ENCODE results near the gene KLHL25.

Gene KLHL25

GRCh38 chr15:85723960-85724945 lies 70.5 kb downstream of the KLHL25 start:
- Histone ChIP-seq H3K9ac (ENCODE audit: low read depth, low read length) (no peak overlapping the region), H3K4me3 (ENCODE audit: low read depth, low read length) (no peak overlapping the region), H3K36me3 (ENCODE audit: control insufficient read depth, insufficient read depth, low read length) (peaks cover 78% of the 10 kb centered on the region), H3K4me1 (ENCODE audit: control insufficient read depth, insufficient read depth, low read length) (no peaks in the 10 kb centered on the region), H3K27me3 (ENCODE audit: control insufficient read depth, insufficient read depth, low read length) (no peaks in the 10 kb centered on the region), H3K9me3 (ENCODE audit: control insufficient read depth, insufficient read depth, low read length) (no peaks in the 10 kb centered on the region), H3K27ac (ENCODE audit: low read depth, low read length) (no peak overlapping the region)

GRCh38 chr15:85722374-85723152 lies 72.2 kb downstream of the KLHL25 start:
- no peak overlapping the region for H3K27ac ChIP-seq (ENCODE audit: low read depth, low read length)
- no peaks in the 10 kb centered on the region for H3K4me1 ChIP-seq (ENCODE audit: control insufficient read depth, insufficient read depth, low read length)
- no peak overlapping the region for H3K9ac ChIP-seq (ENCODE audit: low read depth, low read length)
- H3K4me3 ChIP-seq (ENCODE audit: low read depth, low read length) = no peak overlapping the region
- H3K27me3 ChIP-seq (ENCODE audit: control insufficient read depth, insufficient read depth, low read length) = no peaks in the 10 kb centered on the region
- H3K9me3 ChIP-seq (ENCODE audit: control insufficient read depth, insufficient read depth, low read length) = no peaks in the 10 kb centered on the region
- peaks cover 83% of the 10 kb centered on the region for H3K36me3 ChIP-seq (ENCODE audit: control insufficient read depth, insufficient read depth, low read length)

GRCh38 chr15:85718981-85719380 lies 75.7 kb downstream of the KLHL25 start:
- no peaks in the 10 kb centered on the region for H3K9me3 ChIP-seq (ENCODE audit: control insufficient read depth, insufficient read depth, low read length)

GRCh38 chr15:85718271-85718971 lies 76.3 kb downstream of the KLHL25 start:
- Histone ChIP-seq H3K4me1 (ENCODE audit: control insufficient read depth, insufficient read depth, low read length) (no peaks in the 10 kb centered on the region), H3K4me3 (ENCODE audit: low read depth, low read length) (no peak overlapping the region), H3K36me3 (ENCODE audit: control insufficient read depth, insufficient read depth, low read length) (peaks cover 66% of the 10 kb centered on the region), H3K9ac (ENCODE audit: low read depth, low read length) (no peak overlapping the region), H3K9me3 (ENCODE audit: control insufficient read depth, insufficient read depth, low read length) (no peaks in the 10 kb centered on the region), H3K27ac (ENCODE audit: low read depth, low read length) (no peak overlapping the region), H3K27me3 (ENCODE audit: control insufficient read depth, insufficient read depth, low read length) (no peaks in the 10 kb centered on the region)

More at GRCh38 chr15:85718981-85719380, 75.7 kb downstream of the KLHL25 start:
- Histone ChIP-seq H3K27ac (ENCODE audit: low read depth, low read length) (no peak overlapping the region), H3K9ac (ENCODE audit: low read depth, low read length) (no peak overlapping the region), H3K36me3 (ENCODE audit: control insufficient read depth, insufficient read depth, low read length) (peaks cover 71% of the 10 kb centered on the region), H3K4me3 (ENCODE audit: low read depth, low read length) (no peak overlapping the region), H3K27me3 (ENCODE audit: control insufficient read depth, insufficient read depth, low read length) (no peaks in the 10 kb centered on the region), H3K4me1 (ENCODE audit: control insufficient read depth, insufficient read depth, low read length) (no peaks in the 10 kb centered on the region)

- H3K4me1 ChIP-seq (ENCODE audit: control insufficient read depth, insufficient read depth, low read length) = no peaks in the 10 kb centered on the region
- no peak overlapping the region for H3K9ac ChIP-seq (ENCODE audit: low read depth, low read length)
- no peak overlapping the region for H3K4me3 ChIP-seq (ENCODE audit: low read depth, low read length)
- no peak overlapping the region for H3K27ac ChIP-seq (ENCODE audit: low read depth, low read length)
- H3K9me3 ChIP-seq (ENCODE audit: control insufficient read depth, insufficient read depth, low read length) = no peaks in the 10 kb centered on the region
- H3K36me3 ChIP-seq (ENCODE audit: control insufficient read depth, insufficient read depth, low read length) = peaks cover 53% of the 10 kb centered on the region
- no peaks in the 10 kb centered on the region for H3K27me3 ChIP-seq (ENCODE audit: control insufficient read depth, insufficient read depth, low read length)
Observed at GRCh38 chr15:85717212-85717611, 77.5 kb downstream of the KLHL25 start.

GRCh38 chr15:85716261-85716660 lies 78.5 kb downstream of the KLHL25 start:
- H3K36me3 ChIP-seq (ENCODE audit: control insufficient read depth, insufficient read depth, low read length) = peaks cover 48% of the 10 kb centered on the region

GRCh38 chr15:85711580-85712192 lies 83.0 kb downstream of the KLHL25 start:
- Histone ChIP-seq H3K9ac (ENCODE audit: low read depth, low read length) (no peak overlapping the region), H3K27me3 (ENCODE audit: control insufficient read depth, insufficient read depth, low read length) (no peaks in the 10 kb centered on the region), H3K4me1 (ENCODE audit: control insufficient read depth, insufficient read depth, low read length) (0 out of 2 replicates have a peak, but pooled peaks cover 4% of the 10 kb centered on the region), H3K4me3 (ENCODE audit: low read depth, low read length) (no peak overlapping the region), H3K27ac (ENCODE audit: low read depth, low read length) (no peak overlapping the region), H3K36me3 (ENCODE audit: control insufficient read depth, insufficient read depth, low read length) (peaks cover 15% of the 10 kb centered on the region; the same call in 1 of the 2 replicates), H3K9me3 (ENCODE audit: control insufficient read depth, insufficient read depth, low read length) (no peaks in the 10 kb centered on the region)

More at GRCh38 chr15:85716261-85716660, 78.5 kb downstream of the KLHL25 start:
- H3K4me3 ChIP-seq (ENCODE audit: low read depth, low read length) = no peak overlapping the region
- no peak overlapping the region for H3K27ac ChIP-seq (ENCODE audit: low read depth, low read length)
- no peaks in the 10 kb centered on the region for H3K9me3 ChIP-seq (ENCODE audit: control insufficient read depth, insufficient read depth, low read length)
- no peaks in the 10 kb centered on the region for H3K27me3 ChIP-seq (ENCODE audit: control insufficient read depth, insufficient read depth, low read length)
- H3K9ac ChIP-seq (ENCODE audit: low read depth, low read length) = no peak overlapping the region
- H3K4me1 ChIP-seq (ENCODE audit: control insufficient read depth, insufficient read depth, low read length) = no peaks in the 10 kb centered on the region

- no peak overlapping the region for H3K9ac ChIP-seq (ENCODE audit: low read depth, low read length)
- no peak overlapping the region for H3K4me3 ChIP-seq (ENCODE audit: low read depth, low read length)
- peaks cover 9% of the 10 kb centered on the region; the same call in 1 of the 2 replicates for H3K36me3 ChIP-seq (ENCODE audit: control insufficient read depth, insufficient read depth, low read length)
- no peaks in the 10 kb centered on the region for H3K9me3 ChIP-seq (ENCODE audit: control insufficient read depth, insufficient read depth, low read length)
- H3K27ac ChIP-seq (ENCODE audit: low read depth, low read length) = no peak overlapping the region
- 0 out of 2 replicates have a peak, but pooled peaks cover 4% of the 10 kb centered on the region for H3K4me1 ChIP-seq (ENCODE audit: control insufficient read depth, insufficient read depth, low read length)
- H3K27me3 ChIP-seq (ENCODE audit: control insufficient read depth, insufficient read depth, low read length) = no peaks in the 10 kb centered on the region
Observed at GRCh38 chr15:85710340-85710842, 84.3 kb downstream of the KLHL25 start.
